Measurements from ENCODE around the gene ISG20. TPM values are rescaled to one million over a fixed set of nuclear protein-coding genes. Genes with fewer than 3 reads are reported as not detected.

Gene ISG20
- total RNA-seq, 1 experiment from 2014 or later = 112 TPM

- H2AFZ ChIP-seq (ENCODE audit: low read length) = no peak overlapping the region
- peaks cover 33% of the 10 kb centered on the region for H3K4me1 ChIP-seq (ENCODE audit: low read length)
- no peak overlapping the region for H3K4me3 ChIP-seq (ENCODE audit: low read length)
- no peak overlapping the region for H3K4me2 ChIP-seq (ENCODE audit: low read depth, low read length, poor library complexity, severe bottlenecking)
- no peaks in the 10 kb centered on the region for H3K9me2 ChIP-seq (replicated peaks; ENCODE audit: insufficient read depth, low read length)
- H3K27ac ChIP-seq (ENCODE audit: low read length) = no peak overlapping the region
- no peaks in the 10 kb centered on the region for H3K27me3 ChIP-seq (ENCODE audit: low read length)
- no peaks in the 10 kb centered on the region for H3K36me3 ChIP-seq (ENCODE audit: insufficient read depth, low read length)
- no peaks in the 10 kb centered on the region for H3K9me3 ChIP-seq (ENCODE audit: low read length)
- H3K9ac ChIP-seq (ENCODE audit: low read length) = no peak overlapping the region
- H3K79me2 ChIP-seq (ENCODE audit: low read length) = no peaks in the 10 kb centered on the region
- DNase-seq = no peak
- no peaks in the 10 kb centered on the region for H4K20me1 ChIP-seq (ENCODE audit: insufficient read depth, low read depth, low read length)
Observed at GRCh38 chr15:88661761-88662556, 23.1 kb downstream of the ISG20 start.

GRCh38 chr15:88663141-88663621 is 24.4 kb downstream of the ISG20 start:
- H3K27ac ChIP-seq (ENCODE audit: low read length) = no peak overlapping the region
- no peaks in the 10 kb centered on the region for H3K9me3 ChIP-seq (ENCODE audit: low read length)
- H2AFZ ChIP-seq (ENCODE audit: low read length) = no peak overlapping the region
- no peaks in the 10 kb centered on the region for H3K36me3 ChIP-seq (ENCODE audit: insufficient read depth, low read length)
- DNase-seq = no peak
- H3K4me1 ChIP-seq (ENCODE audit: low read length) = peaks cover 24% of the 10 kb centered on the region
- no peaks in the 10 kb centered on the region for H4K20me1 ChIP-seq (ENCODE audit: insufficient read depth, low read depth, low read length)
- H3K4me2 ChIP-seq (ENCODE audit: low read depth, low read length, poor library complexity, severe bottlenecking) = no peak overlapping the region
- H3K9ac ChIP-seq (ENCODE audit: low read length) = no peak overlapping the region
- no peaks in the 10 kb centered on the region for H3K27me3 ChIP-seq (ENCODE audit: low read length)
- H3K9me2 ChIP-seq (replicated peaks; ENCODE audit: insufficient read depth, low read length) = no peaks in the 10 kb centered on the region
- no peaks in the 10 kb centered on the region for H3K79me2 ChIP-seq (ENCODE audit: low read length)
- no peak overlapping the region for H3K4me3 ChIP-seq (ENCODE audit: low read length)

- Histone ChIP-seq H3K27ac (ENCODE audit: low read length) (no peak overlapping the region), H3K9me3 (ENCODE audit: low read length) (no peaks in the 10 kb centered on the region), H4K20me1 (ENCODE audit: insufficient read depth, low read depth, low read length) (no peaks in the 10 kb centered on the region), H3K4me1 (ENCODE audit: low read length) (peaks cover 24% of the 10 kb centered on the region), H3K4me3 (ENCODE audit: low read length) (no peak overlapping the region), H3K9me2 (replicated peaks; ENCODE audit: insufficient read depth, low read length) (no peaks in the 10 kb centered on the region), H3K36me3 (ENCODE audit: insufficient read depth, low read length) (no peaks in the 10 kb centered on the region), H3K9ac (ENCODE audit: low read length) (no peak overlapping the region), H2AFZ (ENCODE audit: low read length) (0 out of 2 replicates have a peak overlapping the region, but pooled peaks have one; percentile 16), H3K79me2 (ENCODE audit: low read length) (no peaks in the 10 kb centered on the region), H3K27me3 (ENCODE audit: low read length) (no peaks in the 10 kb centered on the region), H3K4me2 (ENCODE audit: low read depth, low read length, poor library complexity, severe bottlenecking) (no peak overlapping the region)
- DNase-seq = peak; percentile 80
Observed at GRCh38 chr15:88664151-88664778, 25.4 kb downstream of the ISG20 start.

- Histone ChIP-seq H3K4me1 (ENCODE audit: low read length) (no peaks in the 10 kb centered on the region), H3K9me3 (ENCODE audit: low read length) (no peaks in the 10 kb centered on the region), H3K9ac (ENCODE audit: low read length) (no peak overlapping the region), H3K79me2 (ENCODE audit: low read length) (no peaks in the 10 kb centered on the region), H4K20me1 (ENCODE audit: insufficient read depth, low read depth, low read length) (no peaks in the 10 kb centered on the region), H3K9me2 (replicated peaks; ENCODE audit: insufficient read depth, low read length) (no peaks in the 10 kb centered on the region), H3K27ac (ENCODE audit: low read length) (no peak overlapping the region), H3K27me3 (ENCODE audit: low read length) (no peaks in the 10 kb centered on the region), H2AFZ (ENCODE audit: low read length) (no peak overlapping the region), H3K36me3 (ENCODE audit: insufficient read depth, low read length) (no peaks in the 10 kb centered on the region), H3K4me2 (ENCODE audit: low read depth, low read length, poor library complexity, severe bottlenecking) (no peak overlapping the region), H3K4me3 (ENCODE audit: low read length) (no peak overlapping the region)
- no peak for DNase-seq
Observed at GRCh38 chr15:88674661-88675060, 35.8 kb downstream of the ISG20 start.

GRCh38 chr15:88678755-88679154 is 39.9 kb downstream of the ISG20 start:
- Histone ChIP-seq H3K27me3 (ENCODE audit: low read length) (no peaks in the 10 kb centered on the region), H3K9ac (ENCODE audit: low read length) (no peak overlapping the region), H3K36me3 (ENCODE audit: insufficient read depth, low read length) (no peaks in the 10 kb centered on the region), H3K4me1 (ENCODE audit: low read length) (no peaks in the 10 kb centered on the region), H4K20me1 (ENCODE audit: insufficient read depth, low read depth, low read length) (no peaks in the 10 kb centered on the region), H3K9me2 (replicated peaks; ENCODE audit: insufficient read depth, low read length) (no peaks in the 10 kb centered on the region), H3K4me3 (ENCODE audit: low read length) (no peak overlapping the region), H3K4me2 (ENCODE audit: low read depth, low read length, poor library complexity, severe bottlenecking) (no peak overlapping the region), H3K27ac (ENCODE audit: low read length) (no peak overlapping the region), H3K9me3 (ENCODE audit: low read length) (no peaks in the 10 kb centered on the region), H2AFZ (ENCODE audit: low read length) (no peak overlapping the region), H3K79me2 (ENCODE audit: low read length) (no peaks in the 10 kb centered on the region)
- no peak for DNase-seq

GRCh38 chr15:88680241-88681001 is 41.6 kb downstream of the ISG20 start:
- DNase-seq = no peak
- H2AFZ ChIP-seq (ENCODE audit: low read length) = no peak overlapping the region
- H3K4me3 ChIP-seq (ENCODE audit: low read length) = no peak overlapping the region
- no peaks in the 10 kb centered on the region for H3K4me1 ChIP-seq (ENCODE audit: low read length)
- H3K36me3 ChIP-seq (ENCODE audit: insufficient read depth, low read length) = no peaks in the 10 kb centered on the region
- no peaks in the 10 kb centered on the region for H3K79me2 ChIP-seq (ENCODE audit: low read length)
- H4K20me1 ChIP-seq (ENCODE audit: insufficient read depth, low read depth, low read length) = no peaks in the 10 kb centered on the region
- no peak overlapping the region for H3K9ac ChIP-seq (ENCODE audit: low read length)
- no peaks in the 10 kb centered on the region for H3K9me2 ChIP-seq (replicated peaks; ENCODE audit: insufficient read depth, low read length)
- H3K27ac ChIP-seq (ENCODE audit: low read length) = no peak overlapping the region
- no peaks in the 10 kb centered on the region for H3K27me3 ChIP-seq (ENCODE audit: low read length)
- no peaks in the 10 kb centered on the region for H3K9me3 ChIP-seq (ENCODE audit: low read length)
- no peak overlapping the region for H3K4me2 ChIP-seq (ENCODE audit: low read depth, low read length, poor library complexity, severe bottlenecking)

GRCh38 chr15:88681610-88682221 is 42.9 kb downstream of the ISG20 start:
- Histone ChIP-seq H3K4me1 (ENCODE audit: low read length) (no peaks in the 10 kb centered on the region), H3K4me3 (ENCODE audit: low read length) (no peak overlapping the region), H3K9me2 (replicated peaks; ENCODE audit: insufficient read depth, low read length) (no peaks in the 10 kb centered on the region), H4K20me1 (ENCODE audit: insufficient read depth, low read depth, low read length) (no peaks in the 10 kb centered on the region), H3K4me2 (ENCODE audit: low read depth, low read length, poor library complexity, severe bottlenecking) (no peak overlapping the region), H3K9me3 (ENCODE audit: low read length) (no peaks in the 10 kb centered on the region), H3K27me3 (ENCODE audit: low read length) (no peaks in the 10 kb centered on the region), H3K9ac (ENCODE audit: low read length) (no peak overlapping the region), H2AFZ (ENCODE audit: low read length) (no peak overlapping the region), H3K79me2 (ENCODE audit: low read length) (no peaks in the 10 kb centered on the region), H3K27ac (ENCODE audit: low read length) (no peak overlapping the region), H3K36me3 (ENCODE audit: insufficient read depth, low read length) (no peaks in the 10 kb centered on the region)
- no peak for DNase-seq

GRCh38 chr15:88684345-88684744 is 45.5 kb downstream of the ISG20 start:
- Histone ChIP-seq H3K4me2 (ENCODE audit: low read depth, low read length, poor library complexity, severe bottlenecking) (no peak overlapping the region), H3K9ac (ENCODE audit: low read length) (no peak overlapping the region), H4K20me1 (ENCODE audit: insufficient read depth, low read depth, low read length) (no peaks in the 10 kb centered on the region), H3K27ac (ENCODE audit: low read length) (no peak overlapping the region), H3K36me3 (ENCODE audit: insufficient read depth, low read length) (no peaks in the 10 kb centered on the region), H3K4me3 (ENCODE audit: low read length) (no peak overlapping the region), H3K9me3 (ENCODE audit: low read length) (no peaks in the 10 kb centered on the region), H3K9me2 (replicated peaks; ENCODE audit: insufficient read depth, low read length) (no peaks in the 10 kb centered on the region), H2AFZ (ENCODE audit: low read length) (no peak overlapping the region), H3K79me2 (ENCODE audit: low read length) (no peaks in the 10 kb centered on the region), H3K4me1 (ENCODE audit: low read length) (no peaks in the 10 kb centered on the region), H3K27me3 (ENCODE audit: low read length) (no peaks in the 10 kb centered on the region)
- DNase-seq = no peak

Data from Karpas-422 (cell line).